GM10248 (cell line): ENCODE measurements around the gene EML6.

Source experiments
- CTCF ChIA-PET: fragments of 300-600 bp; sonication (Branson Sonifier 250); formaldehyde crosslinking; extraction: SDS; loops from one replicate; lab custom pipeline; 2021; ENCODE audit warnings: antibody characterized with exemption; lab: Yijun Ruan, JAX
- POLR2A ChIA-PET: fragments of 350-650 bp; sonication (Branson Sonifier 250); formaldehyde crosslinking; extraction: SDS; loops from one replicate; lab custom pipeline; 2020; ENCODE audit warnings: antibody characterized with exemption; lab: Yijun Ruan, JAX
- DNase-seq: peaks from one replicate; pipeline ENCODE4 v3.0.0; 2012; ENCODE audit errors: extremely low spot score
- TF ChIP-seq, protein P1 (sequence below): IDR thresholded peaks from 2 replicates; pipeline ENCODE4 v1.5.1; 2012; ENCODE audit warnings: mild to moderate bottlenecking, low read depth; ENCODE audit errors: extremely low read depth, missing control alignments, control extremely low read depth

Gene EML6

DNA sequence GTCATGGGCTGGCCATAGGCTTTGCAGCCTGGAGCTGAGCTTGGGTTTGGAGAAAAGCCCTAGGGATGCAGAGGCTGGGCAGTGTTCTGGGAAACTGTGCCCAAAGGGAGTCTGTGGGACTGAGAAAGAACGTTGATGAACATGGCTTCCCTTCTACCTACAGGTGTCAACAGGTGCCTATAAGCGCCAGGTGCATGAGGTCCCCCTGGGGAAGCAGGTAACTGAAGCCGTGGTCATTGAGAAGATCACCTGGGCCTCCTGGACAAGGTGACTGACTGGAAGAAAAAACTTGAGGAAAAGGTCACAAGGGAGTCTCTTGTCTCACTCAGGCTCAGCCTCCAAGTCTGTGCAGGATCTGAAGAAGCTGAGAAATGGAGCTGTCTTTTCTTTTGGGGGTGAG lies 243.4 kb downstream of the EML6 start:
- TF ChIP-seq, protein P1, sequence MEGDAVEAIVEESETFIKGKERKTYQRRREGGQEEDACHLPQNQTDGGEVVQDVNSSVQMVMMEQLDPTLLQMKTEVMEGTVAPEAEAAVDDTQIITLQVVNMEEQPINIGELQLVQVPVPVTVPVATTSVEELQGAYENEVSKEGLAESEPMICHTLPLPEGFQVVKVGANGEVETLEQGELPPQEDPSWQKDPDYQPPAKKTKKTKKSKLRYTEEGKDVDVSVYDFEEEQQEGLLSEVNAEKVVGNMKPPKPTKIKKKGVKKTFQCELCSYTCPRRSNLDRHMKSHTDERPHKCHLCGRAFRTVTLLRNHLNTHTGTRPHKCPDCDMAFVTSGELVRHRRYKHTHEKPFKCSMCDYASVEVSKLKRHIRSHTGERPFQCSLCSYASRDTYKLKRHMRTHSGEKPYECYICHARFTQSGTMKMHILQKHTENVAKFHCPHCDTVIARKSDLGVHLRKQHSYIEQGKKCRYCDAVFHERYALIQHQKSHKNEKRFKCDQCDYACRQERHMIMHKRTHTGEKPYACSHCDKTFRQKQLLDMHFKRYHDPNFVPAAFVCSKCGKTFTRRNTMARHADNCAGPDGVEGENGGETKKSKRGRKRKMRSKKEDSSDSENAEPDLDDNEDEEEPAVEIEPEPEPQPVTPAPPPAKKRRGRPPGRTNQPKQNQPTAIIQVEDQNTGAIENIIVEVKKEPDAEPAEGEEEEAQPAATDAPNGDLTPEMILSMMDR = no peak
- ChIA-PET POLR2A (no interaction called here), CTCF (interaction anchor here (2.2 kb wide), 1 partner anchor 10 kb away, joined by 7 read pairs; no protein-coding TSS in a partner anchor)
- DNase-seq = no peak

DNA sequence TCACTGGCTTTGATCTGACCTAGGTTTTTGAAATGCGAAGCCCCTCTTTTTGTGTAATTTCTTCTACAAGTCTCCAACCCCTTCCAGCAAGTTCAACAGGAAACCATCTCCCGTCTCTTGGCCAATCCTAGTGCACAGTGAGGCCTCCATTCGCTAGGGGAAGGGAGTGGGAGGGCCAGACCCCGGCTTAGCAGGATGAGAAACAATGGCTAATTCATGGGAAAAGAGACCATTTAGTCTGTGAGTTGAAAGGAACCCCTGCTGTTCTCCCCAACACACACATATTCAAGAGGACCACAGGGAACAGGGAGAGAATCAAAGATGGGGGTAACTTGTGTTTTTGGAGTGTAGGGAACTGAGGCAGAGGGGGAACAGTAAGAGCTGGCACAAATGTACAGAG lies 243.8 kb downstream of the EML6 start:
- TF ChIP-seq, protein P1 = no peak

DNA sequence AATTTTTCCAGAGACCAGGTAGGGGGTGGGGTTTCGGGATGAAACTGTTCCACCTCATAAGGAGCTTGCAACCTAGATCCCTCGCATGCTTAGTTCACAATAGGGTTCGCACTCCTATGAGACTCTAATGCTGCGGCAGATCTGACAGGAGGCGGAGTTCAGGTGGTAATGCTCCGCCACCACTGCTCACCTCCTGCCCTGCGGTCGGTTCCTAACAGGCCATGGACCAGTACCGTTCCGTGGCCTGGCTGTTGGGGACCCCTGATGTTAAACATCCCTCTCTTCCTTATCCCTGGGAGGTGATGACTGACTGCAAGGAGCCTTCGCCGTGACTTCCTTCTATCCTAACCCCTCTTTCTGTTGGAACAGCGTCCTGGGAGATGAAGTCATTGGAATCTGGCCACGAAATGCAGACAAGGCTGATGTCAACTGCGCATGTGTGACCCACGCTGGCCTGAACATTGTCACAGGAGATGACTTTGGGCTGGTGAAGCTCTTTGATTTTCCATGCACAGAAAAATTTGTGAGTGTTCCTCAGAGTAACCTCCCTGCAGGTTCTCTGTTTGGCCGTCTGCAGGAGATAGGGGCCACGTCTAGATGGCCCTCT lies 244.4 kb downstream of the EML6 start:
- no peak for DNase-seq
- TF ChIP-seq, protein P1 = no peak
- CTCF ChIA-PET = no interaction called here
- POLR2A ChIA-PET = no interaction called here

More for the DNA sequence above, 243.8 kb downstream of the EML6 start:
- no peak for DNase-seq
- ChIA-PET CTCF (no interaction called here), POLR2A (no interaction called here)

DNA sequence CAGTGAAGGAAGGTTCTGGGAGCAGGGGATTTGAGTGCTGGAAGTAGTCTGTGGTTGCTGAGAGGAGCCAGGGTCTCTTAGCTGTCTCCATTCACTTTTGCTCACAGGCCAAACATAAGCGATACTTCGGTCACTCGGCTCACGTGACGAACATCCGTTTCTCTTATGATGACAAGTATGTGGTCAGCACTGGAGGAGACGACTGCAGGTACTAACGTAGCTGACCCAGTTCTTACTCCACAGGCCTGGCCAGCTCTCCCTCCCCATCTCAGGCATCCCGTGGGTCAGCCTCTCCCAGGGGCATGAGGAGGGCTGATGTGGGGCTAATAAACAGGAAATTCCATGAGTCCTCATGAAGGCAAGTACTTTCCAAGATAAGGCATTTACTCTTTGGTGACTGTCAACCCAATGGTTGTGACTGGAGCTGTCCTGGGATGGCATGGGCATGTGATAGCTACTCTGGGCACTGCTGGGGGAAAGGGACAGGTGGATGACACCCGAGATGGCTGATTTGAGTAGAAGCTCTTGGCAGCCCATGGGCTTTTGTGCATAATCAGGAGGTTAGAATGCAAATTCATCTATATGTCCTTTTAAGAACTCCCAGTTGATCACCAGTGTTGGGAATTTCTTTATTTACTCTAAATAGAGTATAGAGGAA lies 245.2 kb downstream of the EML6 start:
- CTCF ChIA-PET = interaction anchor here (1.0 kb wide), 1 partner anchor 8 kb away, joined by 3 read pairs; no protein-coding TSS in a partner anchor

DNA sequence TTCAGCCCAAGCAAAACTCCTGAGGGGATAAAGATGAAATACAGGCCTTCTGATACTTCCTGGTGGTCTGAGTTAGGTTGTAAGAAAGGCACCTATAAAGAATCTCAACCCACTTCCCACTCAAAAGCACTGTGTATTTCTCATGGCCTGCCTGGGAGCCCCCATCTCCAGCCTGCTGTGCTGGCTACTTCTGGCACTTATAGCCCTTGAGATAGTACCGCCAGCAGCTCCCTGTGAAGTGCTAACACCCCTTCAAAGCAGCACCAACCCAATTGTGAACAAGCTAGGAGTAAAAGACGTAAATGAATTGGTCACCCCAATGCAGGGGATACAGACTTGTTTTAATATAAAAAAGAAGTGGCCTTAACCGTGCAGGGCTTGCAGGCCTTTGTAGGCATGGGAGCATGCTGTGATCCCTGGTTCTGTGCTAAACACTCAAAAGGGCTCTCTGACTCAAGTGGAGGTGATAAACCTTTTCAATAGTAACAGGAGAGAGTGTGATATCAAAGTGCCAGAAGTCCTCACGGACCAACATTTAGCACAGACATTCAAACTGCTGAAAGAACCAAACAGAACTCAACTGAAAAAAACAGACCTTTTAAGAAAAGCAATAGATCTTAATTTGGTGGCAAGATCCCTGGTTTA lies 246.0 kb downstream of the EML6 start:
- no peak for DNase-seq
- ChIA-PET CTCF (interaction anchor here (1.0 to 2.3 kb wide), 6 partner anchors 8 to 19 kb away, joined by 3 to 8 read pairs (median 3); no protein-coding TSS in a partner anchor), POLR2A (no interaction called here)
- TF ChIP-seq, protein P1 = no peak

More for the DNA sequence above, 245.2 kb downstream of the EML6 start:
- POLR2A ChIA-PET = no interaction called here
- DNase-seq = no peak
- TF ChIP-seq, protein P1 = no peak

DNA sequence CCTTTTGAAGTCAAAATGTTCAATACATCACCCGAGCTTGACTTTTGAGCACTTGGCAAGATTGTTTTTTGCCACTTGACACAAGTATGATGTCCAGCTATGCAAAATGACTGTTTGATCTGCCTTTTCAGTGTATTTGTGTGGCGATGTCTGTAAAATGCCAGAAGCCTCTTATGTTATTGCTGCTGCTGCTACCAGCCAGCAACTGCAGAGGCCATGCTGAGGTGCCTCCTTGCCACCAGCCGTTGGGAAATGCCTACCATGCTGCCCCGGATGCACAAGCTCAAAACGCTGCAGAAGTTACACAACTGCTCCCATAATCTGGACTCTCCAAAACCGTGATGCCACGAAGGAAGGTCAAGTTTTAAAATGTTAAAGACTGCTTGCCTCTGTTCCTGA lies 246.5 kb downstream of the EML6 start:
- POLR2A ChIA-PET = no interaction called here
- TF ChIP-seq, protein P1 = no peak
- CTCF ChIA-PET = interaction anchor here (1.0 to 2.3 kb wide), 5 partner anchors 10 to 19 kb away, joined by 3 to 8 read pairs (median 3); no protein-coding TSS in a partner anchor
- DNase-seq = no peak
